ENCODE results near the gene UBE2E2. TPM values are rescaled to one million over a fixed set of nuclear protein-coding genes. Genes with fewer than 3 reads are reported as not detected.

Gene UBE2E2
- total and polyA plus RNA-seq, 2 donors (not counting 1 experiment from before 2014, with no cell fraction given): 16.0 to 45.0 TPM

GRCh38 chr3:23170291-23170690, 32.8 kb upstream of the UBE2E2 start:
- ATAC-seq (ENCODE audit: low read depth) (no peak), DNase-seq (no peak)
- ChIA-PET CTCF (no interaction called here), POLR2A (interaction anchor here (0.6 kb wide), 1 partner anchor 9 kb away, joined by 7 read pairs; no protein-coding TSS in a partner anchor)
- Mint-ChIP-seq H3K27me3 (peaks cover 10% of the 10 kb centered on the region), H3K4me1 (no peaks in the 10 kb centered on the region), H3K27ac (no peak overlapping the region), H3K4me3 (no peak overlapping the region), H3K9me3 (ENCODE audit: insufficient read depth) (peaks cover 3% of the 10 kb centered on the region)
- Histone ChIP-seq H4K20me1 (ENCODE audit: control insufficient read depth, insufficient read depth, low read length, poor library complexity, severe bottlenecking) (no peaks in the 10 kb centered on the region), H3K4me1 (ENCODE audit: control insufficient read depth in 2 of 2, insufficient read depth in 2 of 2, low read length in 2 of 2) (no peaks in the 10 kb centered on the region), H3K9ac (ENCODE audit: low read length) (no peak overlapping the region), H3K27me3 (replicated peaks in 1 of 4; ENCODE audit: control extremely low read depth in 1 of 4, control insufficient read depth in 3 of 4, insufficient read depth in 4 of 4, low read length in 3 of 4) (no peaks in the 10 kb centered on the region), H3K79me2 (ENCODE audit: control insufficient read depth, insufficient read depth, low read length) (no peaks in the 10 kb centered on the region), H3K9me3 (ENCODE audit: control extremely low read depth in 1 of 3, control insufficient read depth in 2 of 3, insufficient read depth in 1 of 3, low read length in 2 of 3) (no peaks in the 10 kb centered on the region), H2AFZ (ENCODE audit: insufficient read depth, low read depth, low read length, poor library complexity, severe bottlenecking) (no peak overlapping the region), H3K4me3 (ENCODE audit: control extremely low read depth in 1 of 5, extremely low read depth in 1 of 5, insufficient read depth in 1 of 5, low read depth in 2 of 5, low read length in 4 of 5) (no peak overlapping the region), H3K36me3 (replicated peaks in 1 of 2; ENCODE audit: control extremely low read depth in 1 of 2, control insufficient read depth in 1 of 2, extremely low read depth in 1 of 2, insufficient read depth in 2 of 2, low read length in 1 of 2) (no peaks in the 10 kb centered on the region), H3K27ac (ENCODE audit: low read length in 2 of 2) (no peak overlapping the region), H3K4me2 (replicated peaks; ENCODE audit: low read depth, low read length, poor library complexity, severe bottlenecking) (no peak overlapping the region)
- intact Hi-C loops (cut with micrococcal nuclease): no loop called here
- 100% methylated on average over 2 of the region's 2 CpGs for WGBS (ENCODE audit: insufficient coverage)
- no peak for TF ChIP-seq CTCF (IDR thresholded peaks at IDR 0.05)
- no peak for TF ChIP-seq EZH2 (IDR thresholded peaks at IDR 0.05; ENCODE audit: borderline replicate concordance, insufficient read depth, low read depth, low read length, poor library complexity, severe bottlenecking)

GRCh38 chr3:23172059-23172458, 31.1 kb upstream of the UBE2E2 start:
- no peaks in the 10 kb centered on the region for H3K4me1 Mint-ChIP-seq
- no peak overlapping the region for H3K4me3 Mint-ChIP-seq
- no peaks in the 10 kb centered on the region for H3K27me3 ChIP-seq (replicated peaks in 1 of 4; ENCODE audit: control extremely low read depth in 1 of 4, control insufficient read depth in 3 of 4, insufficient read depth in 4 of 4, low read length in 3 of 4)
- H3K9ac ChIP-seq (ENCODE audit: low read length): no peak overlapping the region
- ATAC-seq (ENCODE audit: low read depth) (no peak), DNase-seq (no peak)
- H3K9me3 ChIP-seq (ENCODE audit: control extremely low read depth in 1 of 3, control insufficient read depth in 2 of 3, insufficient read depth in 1 of 3, low read length in 2 of 3): no peaks in the 10 kb centered on the region
- intact Hi-C loops (cut with micrococcal nuclease): no loop called here
- H3K36me3 ChIP-seq (replicated peaks in 1 of 2; ENCODE audit: control extremely low read depth in 1 of 2, control insufficient read depth in 1 of 2, extremely low read depth in 1 of 2, insufficient read depth in 2 of 2, low read length in 1 of 2): no peaks in the 10 kb centered on the region
- no peaks in the 10 kb centered on the region for H4K20me1 ChIP-seq (ENCODE audit: control insufficient read depth, insufficient read depth, low read length, poor library complexity, severe bottlenecking)
- no peak overlapping the region for H3K4me2 ChIP-seq (replicated peaks; ENCODE audit: low read depth, low read length, poor library complexity, severe bottlenecking)
- WGBS (ENCODE audit: insufficient coverage): no CpG with 5 or more reads among the region's 2 CpGs
- no peak overlapping the region for H3K27ac Mint-ChIP-seq
- no peak overlapping the region for H2AFZ ChIP-seq (ENCODE audit: insufficient read depth, low read depth, low read length, poor library complexity, severe bottlenecking)
- POLR2A ChIA-PET: no interaction called here
- CTCF ChIA-PET: no interaction called here
- no peak overlapping the region for H3K27ac ChIP-seq (ENCODE audit: low read length in 2 of 2)
- H3K27me3 Mint-ChIP-seq: peaks cover 10% of the 10 kb centered on the region
- H3K4me1 ChIP-seq (ENCODE audit: control insufficient read depth in 2 of 2, insufficient read depth in 2 of 2, low read length in 2 of 2): no peaks in the 10 kb centered on the region
- peaks cover 3% of the 10 kb centered on the region for H3K9me3 Mint-ChIP-seq (ENCODE audit: insufficient read depth)
- H3K79me2 ChIP-seq (ENCODE audit: control insufficient read depth, insufficient read depth, low read length): no peaks in the 10 kb centered on the region
- H3K4me3 ChIP-seq (ENCODE audit: control extremely low read depth in 1 of 5, extremely low read depth in 1 of 5, insufficient read depth in 1 of 5, low read depth in 2 of 5, low read length in 4 of 5): no peak overlapping the region
- TF ChIP-seq EZH2 (IDR thresholded peaks at IDR 0.05; ENCODE audit: borderline replicate concordance, insufficient read depth, low read depth, low read length, poor library complexity, severe bottlenecking): no peak

Measured in B cell (primary cell).